ENCODE measurements around the gene TUBB3. TPM values are rescaled to one million over a fixed set of nuclear protein-coding genes. Genes with fewer than 3 reads are reported as not detected.

Gene TUBB3
- total RNA-seq, 2 donors from 2014 or later, result 2.9 TPM; not detected in 1

- ATAC-seq (no peak), DNase-seq (no peak)
- H3K36me3 ChIP-seq (replicated peaks in 1 of 2; ENCODE audit: insufficient read depth in 1 of 2, low read depth in 2 of 2), result peaks cover 3 to 4% of the 10 kb centered on the region in 2 donors
- no peak overlapping the region for H3K27ac ChIP-seq
- intact Hi-C loops (cut with DNase I), result no loop called here
- H3K4me3 ChIP-seq, result no peak overlapping the region
- H3K27me3 ChIP-seq, result no peaks in the 10 kb centered on the region
- no peaks in the 10 kb centered on the region for H3K9me3 ChIP-seq
- WGBS, 2 donors, result 87 to 92% methylated on average over 9 to 11 of the region's 11 CpGs
- TF ChIP-seq CTCF (IDR thresholded peaks at IDR 0.05) (no peak), POLR2A (IDR thresholded peaks at IDR 0.05) (no peak)
- H3K4me1 ChIP-seq, result peaks cover 10% of the 10 kb centered on the region
Observed at GRCh38 chr16:89953671-89954406, 30.7 kb downstream of the TUBB3 start.

- Histone ChIP-seq H3K9me3 (no peaks in the 10 kb centered on the region), H3K27me3 (no peaks in the 10 kb centered on the region), H3K27ac (no peak overlapping the region), H3K36me3 (replicated peaks in 1 of 2; ENCODE audit: insufficient read depth in 1 of 2, low read depth in 2 of 2) (peaks cover 3 to 4% of the 10 kb centered on the region in 2 donors), H3K4me3 (no peak overlapping the region), H3K4me1 (peaks cover 7% of the 10 kb centered on the region)
- TF ChIP-seq CTCF (IDR thresholded peaks at IDR 0.05) (no peak), POLR2A (IDR thresholded peaks at IDR 0.05) (no peak)
- WGBS, 2 donors, result 84 to 90% methylated on average over 15 of the region's 15 CpGs
- ATAC-seq (no peak), DNase-seq (no peak)
- intact Hi-C loops (cut with DNase I), result no loop called here
Observed at GRCh38 chr16:89954462-89954861, 31.3 kb downstream of the TUBB3 start.

GRCh38 chr16:89955001-89955685, 32.0 kb downstream of the TUBB3 start:
- intact Hi-C loops (cut with DNase I), result no loop called here
- Histone ChIP-seq H3K27ac (no peak overlapping the region), H3K4me1 (peaks cover under 1% of the 10 kb centered on the region), H3K4me3 (no peak overlapping the region), H3K9me3 (no peaks in the 10 kb centered on the region), H3K27me3 (no peaks in the 10 kb centered on the region), H3K36me3 (replicated peaks in 1 of 2; ENCODE audit: insufficient read depth in 1 of 2, low read depth in 2 of 2) (peaks cover 3 to 4% of the 10 kb centered on the region in 2 donors)
- WGBS, 2 donors, result 90 to 96% methylated on average over 5 to 13 of the region's 15 CpGs
- DNase-seq (no peak), ATAC-seq (no peak)
- TF ChIP-seq POLR2A (IDR thresholded peaks at IDR 0.05) (no peak), CTCF (IDR thresholded peaks at IDR 0.05) (no peak)

GRCh38 chr16:89956505-89957215, 33.5 kb downstream of the TUBB3 start:
- intact Hi-C loops (cut with DNase I), result no loop called here
- no peak overlapping the region for H3K27ac ChIP-seq
- TF ChIP-seq CTCF (IDR thresholded peaks at IDR 0.05), result no peak
- TF ChIP-seq POLR2A (IDR thresholded peaks at IDR 0.05), result no peak
- 82 to 91% methylated on average over 10 to 15 of the region's 15 CpGs for WGBS, 2 donors
- no peaks in the 10 kb centered on the region for H3K9me3 ChIP-seq
- ATAC-seq (no peak), DNase-seq (no peak)
- H3K4me1 ChIP-seq, result no peaks in the 10 kb centered on the region
- H3K27me3 ChIP-seq, result no peaks in the 10 kb centered on the region
- no peak overlapping the region for H3K4me3 ChIP-seq
- H3K36me3 ChIP-seq (replicated peaks in 1 of 2; ENCODE audit: insufficient read depth in 1 of 2, low read depth in 2 of 2), result peaks cover 3 to 4% of the 10 kb centered on the region in 2 donors
